ENCODE data around the gene LRCOL1.
"Not testable (repeated sequence)": the region's sequence is repeated elsewhere in the genome, so short reads cannot be mapped to it uniquely, and the experiment has no call there.

The LRCOL1 gene

GRCh38 chr12:132600048-132601032, 10.0 kb downstream of the LRCOL1 start:
- DNase-seq (ENCODE audit: low read depth), result no peak

GRCh38 chr12:132599502-132599901, 10.9 kb downstream of the LRCOL1 start:
- not testable (repeated sequence) for DNase-seq (ENCODE audit: low read depth)

DNA sequence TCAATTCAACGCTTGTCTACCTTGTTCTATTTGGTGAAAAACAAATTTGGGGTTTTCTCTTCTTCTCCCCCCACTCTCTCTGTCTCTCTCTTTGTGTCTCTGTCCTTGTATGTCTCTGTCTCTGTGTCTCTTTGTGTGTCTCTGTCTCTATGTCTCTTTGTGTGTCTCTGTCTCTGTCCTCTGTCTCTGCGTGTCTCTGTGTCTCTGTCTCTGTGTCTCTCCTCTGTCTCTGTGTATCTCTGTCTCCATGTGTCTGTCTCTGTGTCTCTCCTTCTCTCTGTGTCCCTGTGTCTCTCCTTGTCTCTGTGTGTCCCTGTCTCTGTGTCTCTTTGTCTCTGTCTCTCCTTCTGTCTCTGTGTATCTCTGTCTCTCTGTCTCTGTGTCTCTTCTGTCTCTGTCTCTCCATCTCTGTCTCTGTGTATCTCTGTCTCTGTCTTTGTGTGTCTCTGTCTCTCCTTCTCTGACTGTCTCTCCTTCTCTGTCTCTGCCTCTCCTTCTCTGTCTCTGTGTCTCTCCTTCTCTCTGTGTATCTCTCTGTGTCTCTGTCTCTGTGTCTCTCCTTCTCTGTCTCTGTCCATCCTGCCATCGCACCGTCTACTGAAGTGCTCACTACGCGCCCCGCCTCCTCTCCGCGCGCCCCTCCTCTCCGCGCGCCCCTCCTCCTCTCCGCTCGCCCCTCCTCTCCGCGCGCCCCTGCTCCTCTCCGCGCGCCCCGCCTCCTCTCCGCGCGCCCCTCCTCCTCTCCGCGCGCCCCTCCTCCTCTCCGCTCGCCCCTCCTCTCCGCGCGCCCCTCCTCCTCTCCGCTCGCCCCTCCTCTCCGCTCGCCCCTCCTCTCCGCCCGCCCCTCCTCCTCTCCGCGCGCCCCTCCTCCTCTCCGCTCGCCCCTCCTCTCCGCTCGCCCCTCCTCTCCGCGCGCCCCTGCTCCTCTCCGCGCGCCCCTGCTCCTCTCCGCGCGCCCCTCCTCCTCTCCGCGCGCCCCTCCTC, 12.8 kb downstream of the LRCOL1 start:
- DNase-seq (ENCODE audit: low read depth), result peak; percentile 47

- no peak for DNase-seq (ENCODE audit: low read depth)
Observed at GRCh38 chr12:132596016-132596415, 14.4 kb downstream of the LRCOL1 start.

DNA sequence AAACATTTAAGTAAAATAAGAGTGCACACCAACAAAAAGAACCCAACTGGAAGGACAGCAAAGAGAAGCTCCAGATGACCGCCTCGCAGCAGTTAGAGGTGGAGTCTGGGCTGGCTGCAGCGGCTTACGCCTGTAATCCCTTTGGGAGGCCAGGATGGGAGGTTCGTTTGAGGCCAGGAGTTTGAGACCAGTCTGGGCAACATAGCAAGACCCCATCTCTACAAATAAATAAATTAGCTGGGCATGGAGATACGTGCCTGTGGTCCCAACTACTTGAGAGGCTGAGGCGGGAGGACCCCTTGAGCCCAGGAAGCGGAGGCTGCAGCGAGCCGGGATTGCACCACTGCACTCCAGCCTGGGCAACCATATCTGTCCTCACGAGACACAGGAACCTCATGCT, 15.2 kb downstream of the LRCOL1 start:
- no peak for DNase-seq (ENCODE audit: low read depth)

DNA sequence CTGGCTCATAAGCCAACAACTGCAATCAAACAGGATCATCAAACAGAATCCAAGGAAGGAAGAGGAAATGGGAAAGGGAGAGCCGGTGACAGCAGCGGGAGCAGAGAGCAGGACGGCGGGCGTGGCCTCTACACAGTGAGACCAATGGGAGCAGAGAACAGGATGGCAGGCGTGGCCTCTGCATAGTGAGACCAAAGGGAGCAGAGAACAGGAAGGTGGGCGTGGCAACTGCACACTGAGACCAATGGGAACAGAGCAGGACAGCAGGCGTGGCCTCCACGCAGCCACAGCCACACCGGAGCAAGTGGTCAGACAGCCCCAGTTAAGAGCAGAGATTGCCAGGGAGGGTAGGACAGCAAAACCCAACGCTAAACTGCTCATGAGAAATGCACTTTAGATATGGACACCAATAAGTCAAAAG, 16.4 kb downstream of the LRCOL1 start:
- no peak for DNase-seq (ENCODE audit: low read depth)

DNA sequence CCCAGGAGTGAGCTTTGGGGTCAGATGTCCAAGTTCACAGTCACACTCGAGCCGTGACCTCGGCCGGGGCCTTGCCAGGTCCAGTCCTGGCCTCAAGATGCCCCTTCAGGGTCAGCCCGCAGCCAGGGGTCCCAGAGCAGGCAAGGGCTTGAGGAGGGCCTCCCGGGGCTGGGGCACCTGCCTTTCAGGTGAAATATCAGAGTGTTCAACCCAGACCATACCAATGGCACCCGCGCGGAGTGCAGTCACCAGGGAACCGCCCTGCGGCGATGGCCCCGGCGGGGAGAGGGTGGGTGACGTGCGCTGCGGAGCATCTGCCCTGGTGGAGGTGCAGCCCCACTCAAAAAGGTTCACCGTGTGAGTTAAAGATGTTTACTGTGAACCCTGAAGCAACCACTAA, 16.9 kb downstream of the LRCOL1 start:
- DNase-seq (ENCODE audit: low read depth), result no peak

GRCh38 chr12:132593071-132593470, 17.3 kb downstream of the LRCOL1 start:
- no peak for DNase-seq (ENCODE audit: low read depth)

- no peak for DNase-seq (ENCODE audit: low read depth)
Observed at GRCh38 chr12:132592282-132592970, 18.0 kb downstream of the LRCOL1 start.

DNA sequence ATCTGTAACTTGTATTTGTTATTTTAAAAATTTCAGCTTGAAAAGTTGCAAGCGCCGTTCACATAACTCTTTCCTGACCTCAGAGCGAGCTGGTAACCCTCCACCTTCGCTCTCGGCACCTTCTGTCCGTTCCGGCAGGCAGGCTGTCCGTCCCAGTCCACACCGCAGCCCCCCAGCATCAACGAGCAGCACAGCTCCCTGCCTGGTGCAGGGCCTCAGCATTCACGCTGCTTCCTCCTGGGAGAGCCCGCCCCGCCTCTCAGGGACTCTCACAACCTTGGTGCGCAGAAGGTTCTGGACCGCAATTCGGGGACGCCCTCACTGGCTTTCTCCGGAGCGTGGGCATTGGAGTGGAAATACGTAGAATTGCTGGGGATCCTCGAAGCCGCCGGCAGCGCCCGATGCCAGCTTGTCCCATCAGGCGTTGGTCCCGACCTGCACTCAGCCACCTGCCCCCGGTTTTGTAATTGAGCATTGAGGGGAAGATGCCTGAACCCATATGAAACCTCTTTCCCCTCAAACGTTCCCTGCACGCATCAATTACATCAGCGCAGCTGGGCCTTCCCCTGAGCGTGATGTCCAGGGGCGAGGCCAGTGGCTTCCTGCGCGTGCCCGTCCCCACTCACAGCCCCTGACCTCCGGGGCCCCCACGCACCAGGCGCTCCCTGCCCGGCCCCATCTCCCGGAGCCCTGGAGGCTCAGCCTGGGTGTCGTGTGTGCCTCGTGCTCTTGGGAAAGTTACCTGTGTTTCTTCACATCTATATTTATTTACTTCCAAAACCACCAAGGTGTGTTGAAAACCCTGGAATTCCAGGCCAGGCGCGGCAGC, 19.1 kb downstream of the LRCOL1 start:
- DNase-seq (ENCODE audit: low read depth), result no peak

GRCh38 chr12:132588821-132589669, 21.3 kb downstream of the LRCOL1 start:
- DNase-seq (ENCODE audit: low read depth), result no peak

DNA sequence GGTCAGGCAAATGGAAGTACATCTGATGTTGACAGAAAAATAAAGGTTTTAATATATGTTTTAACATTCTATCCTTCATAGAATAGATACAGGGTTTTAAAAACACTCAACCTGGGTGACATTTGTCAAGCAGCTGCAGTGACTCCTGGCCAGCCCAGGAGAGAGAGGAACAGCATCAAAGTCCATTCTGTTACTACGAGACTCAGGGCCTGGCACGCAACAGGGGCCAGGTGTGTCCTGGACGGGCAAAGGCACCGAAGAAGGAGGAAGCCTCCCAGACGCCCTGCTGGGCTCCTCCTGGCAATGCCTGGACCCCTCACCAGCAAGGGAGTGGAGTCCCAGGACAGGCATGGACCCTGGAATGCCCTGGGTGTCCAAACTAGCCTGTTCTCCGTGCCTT, 22.1 kb downstream of the LRCOL1 start:
- no peak for DNase-seq (ENCODE audit: low read depth)

DNA sequence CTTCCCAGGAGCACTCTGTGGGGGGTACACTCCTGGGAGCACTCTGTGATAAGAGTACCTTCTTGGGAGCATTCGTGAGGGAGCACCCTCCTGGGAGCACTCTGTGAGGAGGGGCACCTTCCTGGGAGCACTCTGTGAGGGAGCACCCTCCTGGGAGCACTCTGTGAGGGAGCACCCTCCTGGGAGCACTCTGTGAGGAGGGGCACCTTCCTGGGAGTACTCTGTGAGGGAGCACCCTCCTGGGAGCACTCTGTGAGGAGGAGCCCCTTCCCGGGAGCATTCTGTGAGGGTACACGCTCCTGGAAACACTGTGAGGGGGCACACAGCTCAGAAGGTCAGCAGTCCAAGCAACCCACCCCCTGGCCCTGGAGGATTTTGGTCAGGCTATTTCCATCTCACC, 22.6 kb downstream of the LRCOL1 start:
- DNase-seq (ENCODE audit: low read depth), result no peak

- DNase-seq (ENCODE audit: low read depth), result no peak
Observed at GRCh38 chr12:132586929-132587328, 23.5 kb downstream of the LRCOL1 start.

DNA sequence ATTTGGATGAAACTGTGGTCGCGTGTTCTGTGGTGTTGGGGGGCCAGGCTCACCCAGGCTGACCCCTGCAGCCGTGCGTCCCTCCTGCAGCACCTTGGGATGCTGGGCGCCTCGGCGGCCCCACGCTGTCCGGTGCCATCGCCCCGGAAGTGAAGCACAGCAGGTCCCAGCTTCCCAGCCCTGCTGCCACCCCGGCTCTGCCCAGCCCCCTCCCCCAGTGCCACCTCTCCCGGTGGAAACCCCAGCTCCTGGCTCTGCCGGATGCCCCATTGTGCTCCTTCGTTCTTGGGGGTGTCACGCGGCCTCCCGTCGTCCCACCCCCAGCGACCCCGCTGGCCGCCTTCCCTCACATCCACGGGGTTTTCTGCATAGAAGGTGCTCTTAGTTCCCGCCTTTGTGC, 25.2 kb downstream of the LRCOL1 start:
- DNase-seq (ENCODE audit: low read depth), result no peak

- DNase-seq (ENCODE audit: low read depth), result no peak
Observed at GRCh38 chr12:132584429-132584828, 26.0 kb downstream of the LRCOL1 start.

DNA sequence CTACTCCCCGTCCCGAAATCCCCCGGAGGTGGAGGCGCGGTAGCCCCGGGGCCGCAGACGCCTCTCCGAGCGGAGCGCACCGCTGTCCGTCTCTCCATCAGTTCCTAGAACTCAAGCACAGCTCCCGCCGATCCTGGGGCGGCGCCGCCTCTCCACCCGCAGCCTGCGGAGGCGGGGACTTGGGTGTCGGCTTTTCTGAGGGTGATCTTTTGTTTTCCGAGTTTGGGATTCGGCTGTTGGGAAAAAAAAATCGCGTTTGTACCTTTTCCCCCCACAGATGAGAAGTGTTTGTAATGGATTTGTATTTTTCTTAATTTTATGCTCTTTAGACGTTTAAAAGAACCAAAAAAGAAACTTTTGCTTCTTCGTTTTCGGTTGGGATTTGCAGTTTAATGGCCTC, 26.6 kb downstream of the LRCOL1 start:
- no peak for DNase-seq (ENCODE audit: low read depth)

DNA sequence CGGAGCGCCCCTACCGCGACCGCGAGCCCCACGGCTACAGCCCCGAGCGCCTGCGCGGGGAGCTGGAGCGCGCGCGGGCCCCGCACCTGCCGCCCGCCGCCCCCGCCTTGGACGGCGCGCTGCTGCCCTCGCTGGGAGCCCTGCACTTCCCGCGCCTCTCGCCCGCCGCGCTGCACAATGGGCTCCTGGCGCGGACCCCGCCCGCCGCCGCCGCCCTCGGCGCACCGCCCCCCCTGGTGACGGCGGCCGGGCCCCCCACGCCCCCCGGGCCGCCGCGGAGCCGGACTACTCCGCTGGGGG, 27.0 kb downstream of the LRCOL1 start:
- DNase-seq (ENCODE audit: low read depth), result no peak

DNA sequence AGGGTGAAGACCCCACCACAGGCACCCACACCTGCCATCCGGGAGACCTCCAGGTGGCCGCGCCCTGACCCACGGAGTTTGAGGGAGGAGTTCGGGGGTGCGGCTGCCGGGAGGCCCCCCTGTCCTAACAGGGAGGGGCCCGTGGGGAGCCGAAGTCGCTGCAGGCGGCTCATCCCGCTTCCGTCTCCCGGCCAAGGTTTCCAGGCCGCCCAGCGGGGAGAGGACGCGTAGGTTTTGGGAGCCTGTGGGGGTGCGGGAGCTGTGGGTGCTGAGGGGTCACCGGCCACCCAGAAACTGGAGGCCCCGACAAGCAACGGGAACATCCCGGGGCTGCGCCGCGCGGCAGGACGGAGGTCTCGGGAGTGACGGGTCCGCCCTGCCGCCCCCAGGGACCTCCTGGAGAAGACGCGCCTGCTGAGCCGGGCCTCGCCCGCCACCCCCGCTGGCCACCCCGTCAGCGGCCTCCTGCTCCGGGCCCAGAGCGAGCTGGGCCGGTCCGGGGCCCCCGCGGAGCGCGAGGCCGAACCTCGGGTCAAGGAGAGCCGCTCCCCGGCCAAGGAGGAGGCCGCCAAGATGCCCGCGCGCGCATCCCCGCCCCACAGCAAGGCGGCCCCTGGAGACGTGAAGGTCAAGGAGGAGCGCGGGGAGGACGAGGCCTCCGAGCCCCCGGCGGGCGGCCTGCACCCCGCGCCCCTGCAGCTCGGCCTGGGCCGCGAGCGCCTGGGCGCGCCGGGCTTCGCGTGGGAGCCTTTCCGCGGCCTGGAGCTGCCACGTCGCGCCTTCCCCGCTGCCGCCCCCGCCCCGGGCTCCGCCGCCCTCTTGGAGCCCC, 27.6 kb downstream of the LRCOL1 start:
- DNase-seq (ENCODE audit: low read depth), result no peak

Data from T follicular helper cell (primary cell).